Glutamatergic neuron (in vitro differentiated cells): ENCODE results near the gene CCNQ. TPM values are rescaled to one million over a fixed set of nuclear protein-coding genes. Genes with fewer than 3 reads are reported as not detected.

ENCODE experiments used
- DNase-seq: peaks from one replicate; pipeline ENCODE4 v3.0.0; 2022
- H3K27ac Mint-ChIP-seq: one replicate; pipeline ENCODE4 v1.8.0; 2020; ENCODE audit warnings: mild to moderate bottlenecking, mixed read lengths, inconsistent platforms; ENCODE audit not compliant: unreplicated experiment
- H3K27me3 Mint-ChIP-seq: one replicate; pipeline ENCODE4 v1.8.0; 2020; ENCODE audit warnings: mild to moderate bottlenecking, moderate library complexity, mixed read lengths, inconsistent platforms; ENCODE audit not compliant: unreplicated experiment
- H3K36me3 Mint-ChIP-seq: one replicate; pipeline ENCODE4 v1.8.0; 2020; ENCODE audit warnings: mild to moderate bottlenecking, mixed read lengths, inconsistent platforms; ENCODE audit not compliant: unreplicated experiment
- H3K4me1 Mint-ChIP-seq: one replicate; pipeline ENCODE4 v1.8.0; 2020; ENCODE audit warnings: mild to moderate bottlenecking, low read depth, mixed read lengths, inconsistent platforms; ENCODE audit not compliant: unreplicated experiment
- H3K4me3 Mint-ChIP-seq: one replicate; pipeline ENCODE4 v1.8.0; 2020; ENCODE audit warnings: mild to moderate bottlenecking, mixed read lengths, inconsistent platforms; ENCODE audit not compliant: unreplicated experiment
- H3K9me3 Mint-ChIP-seq: one replicate; pipeline ENCODE4 v1.8.0; 2020; ENCODE audit warnings: mild to moderate bottlenecking, moderate library complexity, mixed read lengths, inconsistent platforms; ENCODE audit not compliant: unreplicated experiment
- total RNA-seq: library from RNA; stranded (reverse); fragmentation: NEBNext Ultra II Directional; extraction: Animal tissue kit (Norgen Biotek cat#: 25700); gene quantifications from one replicate; pipeline ENCODE4 v1.2.1, GENCODE V29; 2021; ENCODE audit not compliant: unreplicated experiment
- TF ChIP-seq, protein P1 (sequence below): fragments of 200-600 bp; sonication (generic); IDR thresholded peaks from one replicate; pipeline ENCODE4 v1.5.0; 2021; ENCODE audit not compliant: partially characterized antibody, unreplicated experiment

CCNQ gene
- total RNA-seq, 1 donor from 2014 or later: 28.9 TPM

GRCh38 chrX:153580700-153581386 lies 18.1 kb downstream of the CCNQ start:
- H3K36me3 Mint-ChIP-seq: no peaks in the 10 kb centered on the region
- no peak overlapping the region for H3K27ac Mint-ChIP-seq
- peaks cover 19% of the 10 kb centered on the region for H3K4me1 Mint-ChIP-seq
- H3K27me3 Mint-ChIP-seq: peaks cover 6% of the 10 kb centered on the region
- no peak overlapping the region for H3K4me3 Mint-ChIP-seq
- peaks cover 3% of the 10 kb centered on the region for H3K9me3 Mint-ChIP-seq
- TF ChIP-seq, protein P1, sequence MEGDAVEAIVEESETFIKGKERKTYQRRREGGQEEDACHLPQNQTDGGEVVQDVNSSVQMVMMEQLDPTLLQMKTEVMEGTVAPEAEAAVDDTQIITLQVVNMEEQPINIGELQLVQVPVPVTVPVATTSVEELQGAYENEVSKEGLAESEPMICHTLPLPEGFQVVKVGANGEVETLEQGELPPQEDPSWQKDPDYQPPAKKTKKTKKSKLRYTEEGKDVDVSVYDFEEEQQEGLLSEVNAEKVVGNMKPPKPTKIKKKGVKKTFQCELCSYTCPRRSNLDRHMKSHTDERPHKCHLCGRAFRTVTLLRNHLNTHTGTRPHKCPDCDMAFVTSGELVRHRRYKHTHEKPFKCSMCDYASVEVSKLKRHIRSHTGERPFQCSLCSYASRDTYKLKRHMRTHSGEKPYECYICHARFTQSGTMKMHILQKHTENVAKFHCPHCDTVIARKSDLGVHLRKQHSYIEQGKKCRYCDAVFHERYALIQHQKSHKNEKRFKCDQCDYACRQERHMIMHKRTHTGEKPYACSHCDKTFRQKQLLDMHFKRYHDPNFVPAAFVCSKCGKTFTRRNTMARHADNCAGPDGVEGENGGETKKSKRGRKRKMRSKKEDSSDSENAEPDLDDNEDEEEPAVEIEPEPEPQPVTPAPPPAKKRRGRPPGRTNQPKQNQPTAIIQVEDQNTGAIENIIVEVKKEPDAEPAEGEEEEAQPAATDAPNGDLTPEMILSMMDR: peak; percentile 10
- DNase-seq: peak; percentile 40

DNA sequence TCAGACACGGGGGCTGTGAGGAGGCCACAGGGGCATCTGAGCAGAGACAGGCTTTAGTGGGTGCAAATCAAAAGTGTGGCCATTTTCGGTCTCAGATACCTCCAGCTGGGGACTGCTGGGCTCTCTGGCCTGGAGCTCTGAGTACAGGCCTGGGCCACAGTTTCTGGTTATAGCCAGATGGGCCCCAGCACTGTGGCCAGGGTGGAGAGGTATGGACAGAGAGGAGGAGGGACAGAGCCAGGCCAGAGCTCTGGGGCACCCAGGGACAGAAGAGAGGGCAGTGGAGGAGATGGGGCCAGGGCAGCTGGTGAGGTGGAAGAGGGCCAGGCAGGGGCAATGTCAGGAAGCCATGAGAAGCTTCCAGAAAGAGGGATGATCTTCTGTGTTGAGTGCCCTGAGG lies 20.1 kb downstream of the CCNQ start:
- H3K27ac Mint-ChIP-seq: no peak overlapping the region
- no peak overlapping the region for H3K4me3 Mint-ChIP-seq
- H3K27me3 Mint-ChIP-seq: peaks cover 9% of the 10 kb centered on the region
- H3K36me3 Mint-ChIP-seq: no peaks in the 10 kb centered on the region
- no peak for DNase-seq
- H3K9me3 Mint-ChIP-seq: peaks cover 3% of the 10 kb centered on the region
- peaks cover 22% of the 10 kb centered on the region for H3K4me1 Mint-ChIP-seq
- TF ChIP-seq, protein P1: no peak

DNA sequence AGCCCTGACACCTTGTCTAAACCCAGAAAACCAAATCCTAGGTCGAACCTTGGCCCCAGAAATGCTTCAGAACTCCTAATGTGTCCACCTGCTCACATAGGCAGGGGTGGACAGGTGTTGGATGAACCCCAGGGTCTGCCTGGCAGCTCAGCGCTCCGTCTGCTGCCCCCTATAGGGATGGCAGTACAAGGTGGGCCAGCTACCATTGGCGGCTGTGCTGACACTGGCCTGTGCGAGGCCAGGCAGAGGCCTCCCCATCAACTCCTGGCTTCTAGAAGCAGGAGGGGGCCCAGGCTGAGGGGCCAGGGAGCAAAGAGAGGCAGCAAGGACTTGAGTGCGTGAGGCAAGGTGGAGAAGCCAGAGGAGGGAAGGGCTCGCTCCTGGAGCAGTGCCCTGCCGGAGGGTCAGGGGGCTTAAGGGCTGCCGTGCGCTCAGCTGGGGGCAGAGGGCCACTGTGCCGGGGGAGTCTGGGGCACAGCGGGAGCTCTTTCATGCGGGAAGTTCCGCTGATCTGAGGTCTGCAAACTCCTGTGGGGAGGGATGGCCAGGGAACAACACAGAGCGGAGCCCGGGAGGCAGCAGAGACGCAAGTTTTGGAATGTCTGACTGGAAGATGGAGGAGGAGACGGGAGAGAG lies 20.6 kb downstream of the CCNQ start:
- H3K4me3 Mint-ChIP-seq: no peak overlapping the region

DNA sequence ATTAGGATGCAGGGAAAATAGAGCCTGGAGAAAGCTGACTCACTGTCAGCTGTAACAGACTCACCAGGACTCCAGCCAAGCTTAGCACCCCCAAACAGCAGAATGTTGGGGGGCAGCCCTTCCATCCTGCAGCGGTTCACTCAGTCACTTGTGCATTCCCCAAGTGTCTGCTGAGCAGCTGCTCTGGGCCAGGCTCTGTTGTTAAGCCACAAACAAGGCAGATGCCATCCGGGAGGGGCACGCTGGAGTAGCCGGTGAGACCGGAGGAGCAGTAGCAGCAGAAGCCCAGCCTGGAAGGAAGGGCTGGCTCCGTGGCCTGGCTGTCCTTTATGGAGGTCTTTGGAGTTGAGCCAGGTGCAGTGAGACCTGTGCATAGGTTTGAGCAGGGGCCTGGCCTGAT lies 22.0 kb downstream of the CCNQ start:
- DNase-seq: no peak
- Mint-ChIP-seq H3K4me1 (peaks cover 14% of the 10 kb centered on the region), H3K9me3 (peaks cover 3% of the 10 kb centered on the region), H3K27me3 (peaks cover 8% of the 10 kb centered on the region), H3K4me3 (no peak overlapping the region), H3K27ac (peak overlapping the region; percentile 52), H3K36me3 (no peaks in the 10 kb centered on the region)
- TF ChIP-seq, protein P1: no peak

More for the DNA sequence above, 20.6 kb downstream of the CCNQ start:
- peaks cover 3% of the 10 kb centered on the region for H3K9me3 Mint-ChIP-seq
- H3K36me3 Mint-ChIP-seq: no peaks in the 10 kb centered on the region
- DNase-seq: no peak
- peaks cover 9% of the 10 kb centered on the region for H3K27me3 Mint-ChIP-seq
- H3K27ac Mint-ChIP-seq: no peak overlapping the region
- peaks cover 22% of the 10 kb centered on the region for H3K4me1 Mint-ChIP-seq
- TF ChIP-seq, protein P1: no peak

GRCh38 chrX:153576239-153576870 lies 22.6 kb downstream of the CCNQ start:
- H3K36me3 Mint-ChIP-seq: no peaks in the 10 kb centered on the region
- H3K27me3 Mint-ChIP-seq: peaks cover 8% of the 10 kb centered on the region
- peaks cover 3% of the 10 kb centered on the region for H3K9me3 Mint-ChIP-seq
- DNase-seq: no peak
- peak overlapping the region; percentile 52 for H3K27ac Mint-ChIP-seq
- TF ChIP-seq, protein P1: no peak
- H3K4me1 Mint-ChIP-seq: peaks cover 19% of the 10 kb centered on the region
- peak overlapping the region; percentile 46 for H3K4me3 Mint-ChIP-seq
